HCT116 (cell line): ENCODE results near the gene COL28A1. TPM values are rescaled to one million over a fixed set of nuclear protein-coding genes. Genes with fewer than 3 reads are reported as not detected.

Experiments
- ATAC-seq: fragments of 200-7000 bp; cut with Tn5 transposase; 2 replicates; pipeline ENCODE4 v1.9.1; 2020; ENCODE audit warnings: mild to moderate bottlenecking, moderate library complexity
- BruUV-seq: library from RNA; stranded (reverse); fragments of 400-500 nt; replicated peaks from 2 replicates; lab custom pipeline; 2021; lab: Mats Ljungman, UMichigan
- CTCF ChIA-PET: fragments of 300-600 bp; sonication (Branson Sonifier 250); formaldehyde crosslinking; loops from one replicate; lab custom pipeline; 2021; ENCODE audit warnings: antibody characterized with exemption; lab: Charles Lee
- POLR2A ChIA-PET: fragments of 300-600, 350-600 bp; sonication (Branson Sonifier 250); formaldehyde crosslinking; loops from one replicate; lab custom pipeline; 2021; ENCODE audit warnings: antibody characterized with exemption; lab: Charles Lee
- RAD21 ChIA-PET, 2 experiments: fragments of 300-600 bp; sonication (Branson Sonifier 250); formaldehyde crosslinking; loops; one replicate each; lab custom pipeline; 2023; ENCODE audit warnings: low total read pairs in 2 of 2; ENCODE audit not compliant: uncharacterized antibody in 2 of 2, unreplicated experiment in 2 of 2, low non-redundant PET in 1 of 2; lab: Charles Lee
- DNase-seq: peaks from one replicate; pipeline ENCODE4 v3.0.0-alpha.2; 2010; ENCODE audit warnings: low read depth, low spot score
- H2AFZ ChIP-seq: fragments of 200-600 bp; shearing (Covaris generic), sonication (generic); 2 replicates; pipeline ENCODE4 v1.6.1; 2017; ENCODE audit warnings: low read depth, mixed run types, mixed read lengths, antibody characterized with exemption, low read length; ENCODE audit not compliant: poor library complexity, severe bottlenecking
- H3K27ac ChIP-seq: 2 replicates; pipeline ENCODE4 v1.5.1; 2012; ENCODE audit warnings: low read depth, low read length
- H3K27me3 ChIP-seq: fragments of 200-600 bp; sonication (generic); 2 replicates; pipeline ENCODE4 v1.6.1; 2016; ENCODE audit warnings: mixed run types, low read length, mixed read lengths; ENCODE audit not compliant: insufficient read depth
- H3K36me3 ChIP-seq, 2 experiments: fragments of 200-500 bp in 1 of 2; fragments of 200-600 bp in 1 of 2; sonication (Bioruptor generic) in 1 of 2; sonication (generic) in 1 of 2; 2 replicates each; pipeline versions ENCODE4 v1.5.1 to v1.6.1; 2014 to 2016; ENCODE audit warnings: low read length in 2 of 2, inconsistent platforms in 1 of 2, mixed read lengths in 1 of 2, mixed run types in 1 of 2; ENCODE audit not compliant: insufficient read depth in 2 of 2, control insufficient read depth in 1 of 2
- H3K4me1 ChIP-seq, 2 experiments: fragments of 200-600 bp in 1 of 2; sonication (generic) in 1 of 2; 2 replicates each; pipeline versions ENCODE4 v1.5.1 to v1.6.1; 2012 to 2017; ENCODE audit warnings: low read length in 2 of 2, inconsistent platforms in 1 of 2, mild to moderate bottlenecking in 1 of 2, mixed read lengths in 1 of 2, mixed run types in 1 of 2, moderate library complexity in 1 of 2; ENCODE audit not compliant: insufficient read depth in 2 of 2, control insufficient read depth in 1 of 2
- H3K4me2 ChIP-seq: fragments of 200-600 bp; sonication (generic); 2 replicates; pipeline ENCODE4 v1.6.1; 2017; ENCODE audit warnings: mixed run types, low read length, mixed read lengths
- H3K4me3 ChIP-seq, 2 experiments: fragments of 200-600 bp in 1 of 2; sonication (generic) in 1 of 2; replicated peaks in 1 of 2; 2 replicates each; pipeline ENCODE4 v1.5.1; 2011 to 2016; ENCODE audit warnings: low read length in 2 of 2, control low read depth in 1 of 2, low read depth in 1 of 2, mild to moderate bottlenecking in 1 of 2, mixed read lengths in 1 of 2, mixed run types in 1 of 2
- H3K79me2 ChIP-seq: fragments of 200-600 bp; sonication (generic); 2 replicates; pipeline ENCODE4 v1.6.1; 2017; ENCODE audit warnings: mild to moderate bottlenecking, mixed run types, low read length, moderate library complexity, mixed read lengths; ENCODE audit not compliant: insufficient read depth
- H3K9ac ChIP-seq: fragments of 200-600 bp; sonication (generic); 2 replicates; pipeline ENCODE4 v1.6.1; 2016; ENCODE audit warnings: low read length, mixed read lengths
- H3K9me2 ChIP-seq: fragments of 200-600 bp; sonication (generic), shearing (Covaris generic); 2 replicates; pipeline ENCODE4 v1.6.1; 2017; ENCODE audit warnings: mixed run types, mild to moderate bottlenecking, moderate library complexity; ENCODE audit not compliant: insufficient read depth
- H3K9me3 ChIP-seq, 2 experiments: fragments of 200-500 bp in 1 of 2; fragments of 200-600 bp in 1 of 2; sonication (Bioruptor generic) in 1 of 2; sonication (generic) in 1 of 2; 2 replicates each; pipeline ENCODE4 v1.6.1; 2014 to 2017; ENCODE audit warnings: low read length in 2 of 2, mixed read lengths in 2 of 2, inconsistent platforms in 1 of 2, low read depth in 1 of 2, mild to moderate bottlenecking in 1 of 2, mixed run types in 1 of 2, moderate library complexity in 1 of 2; ENCODE audit not compliant: control insufficient read depth in 1 of 2, insufficient read depth in 1 of 2
- H4K20me1 ChIP-seq: fragments of 200-600 bp; sonication (generic), shearing (Covaris generic); 2 replicates; pipeline ENCODE4 v1.6.1; 2017; ENCODE audit warnings: mixed run types, mild to moderate bottlenecking, moderate library complexity; ENCODE audit not compliant: insufficient read depth
- ELF1 ChIP-seq: IDR thresholded peaks from 2 replicates; pipeline ENCODE4 v1.6.1; 2012; ENCODE audit warnings: low read depth, borderline replicate concordance
- EZH2phosphoT487 ChIP-seq: fragments of 200-600 bp; IDR thresholded peaks from 2 replicates; pipeline ENCODE4 v1.6.1; 2018; ENCODE audit warnings: antibody characterized with exemption, borderline replicate concordance
- JUND ChIP-seq: IDR thresholded peaks from 2 replicates; pipeline ENCODE4 v1.6.1; 2012
- POLR2A ChIP-seq: IDR thresholded peaks from 2 replicates; pipeline ENCODE4 v1.7.0; 2011; ENCODE audit warnings: borderline replicate concordance; ENCODE audit not compliant: insufficient read depth, insufficient read length; ENCODE audit errors: extremely low read depth
- POLR2AphosphoS5 ChIP-seq: IDR thresholded peaks from 2 replicates; pipeline ENCODE4 v1.6.1; 2011; ENCODE audit warnings: mild to moderate bottlenecking, low read depth, low read length, moderate library complexity
- SIN3A ChIP-seq: IDR thresholded peaks from 2 replicates; pipeline ENCODE4 v1.6.1; 2012; ENCODE audit warnings: low read depth
- SP1 ChIP-seq: IDR thresholded peaks from 2 replicates; pipeline ENCODE4 v1.6.1; 2012; ENCODE audit warnings: low read depth
- SRF ChIP-seq: IDR thresholded peaks from 2 replicates; pipeline ENCODE4 v1.6.1; 2012; ENCODE audit warnings: low read depth
- TCF7L2 ChIP-seq: IDR thresholded peaks from 2 replicates; pipeline ENCODE4 v1.7.0; 2011; ENCODE audit warnings: borderline replicate concordance, inconsistent platforms; ENCODE audit not compliant: insufficient read depth, insufficient read length; ENCODE audit errors: extremely low read depth
- intact Hi-C: fragments of 100-400 bp; cut with micrococcal nuclease; formaldehyde crosslinking; loops from 2 replicates; pipeline ENCODE4 v1.10.0; 2022
- total RNA-seq: library from RNA; stranded (reverse); gene quantifications from one replicate; pipeline ENCODE4 v1.2.1, GENCODE V29; 2021; ENCODE audit not compliant: unreplicated experiment
- TF ChIP-seq, protein P1 (sequence below): IDR thresholded peaks from 2 replicates; pipeline ENCODE4 v1.6.1; 2011; ENCODE audit warnings: mild to moderate bottlenecking, low read length, moderate library complexity; ENCODE audit not compliant: insufficient replicate concordance; ENCODE audit errors: extremely low read depth
- TF ChIP-seq, protein P2 (sequence below): IDR thresholded peaks from 2 replicates; pipeline ENCODE4 v1.6.1; 2012

Gene COL28A1
- total RNA-seq, 1 experiment from 2014 or later = 0.12 TPM

DNA sequence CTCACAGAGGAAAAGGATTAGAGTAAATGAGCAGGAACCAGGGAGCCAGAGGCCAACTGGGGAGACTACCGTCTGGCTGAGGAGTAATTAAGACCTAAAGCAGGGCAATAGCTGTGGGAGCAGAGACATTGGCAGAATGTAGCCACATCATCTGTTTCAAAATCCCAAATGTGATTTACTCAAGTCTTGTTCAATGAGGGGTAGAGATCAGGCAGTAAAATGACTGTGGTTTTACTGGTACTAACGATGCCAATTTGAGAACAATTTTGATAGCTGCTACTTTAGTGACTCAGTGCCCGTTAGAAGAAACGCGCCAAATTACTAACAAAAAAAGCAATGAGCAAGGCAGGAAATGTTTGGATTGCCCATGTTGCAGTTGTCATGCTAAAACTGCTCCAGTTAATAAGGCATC lies 18.4 kb upstream of the COL28A1 start (continued):
- TF ChIP-seq, protein P1, sequence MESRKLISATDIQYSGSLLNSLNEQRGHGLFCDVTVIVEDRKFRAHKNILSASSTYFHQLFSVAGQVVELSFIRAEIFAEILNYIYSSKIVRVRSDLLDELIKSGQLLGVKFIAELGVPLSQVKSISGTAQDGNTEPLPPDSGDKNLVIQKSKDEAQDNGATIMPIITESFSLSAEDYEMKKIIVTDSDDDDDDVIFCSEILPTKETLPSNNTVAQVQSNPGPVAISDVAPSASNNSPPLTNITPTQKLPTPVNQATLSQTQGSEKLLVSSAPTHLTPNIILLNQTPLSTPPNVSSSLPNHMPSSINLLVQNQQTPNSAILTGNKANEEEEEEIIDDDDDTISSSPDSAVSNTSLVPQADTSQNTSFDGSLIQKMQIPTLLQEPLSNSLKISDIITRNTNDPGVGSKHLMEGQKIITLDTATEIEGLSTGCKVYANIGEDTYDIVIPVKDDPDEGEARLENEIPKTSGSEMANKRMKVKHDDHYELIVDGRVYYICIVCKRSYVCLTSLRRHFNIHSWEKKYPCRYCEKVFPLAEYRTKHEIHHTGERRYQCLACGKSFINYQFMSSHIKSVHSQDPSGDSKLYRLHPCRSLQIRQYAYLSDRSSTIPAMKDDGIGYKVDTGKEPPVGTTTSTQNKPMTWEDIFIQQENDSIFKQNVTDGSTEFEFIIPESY = no peak
- TF ChIP-seq POLR2A (no peak), JUND (no peak), SP1 (no peak), POLR2AphosphoS5 (no peak), SIN3A (no peak), ELF1 (no peak), EZH2phosphoT487 (no peak), TCF7L2 (no peak)
- TF ChIP-seq, protein P2, sequence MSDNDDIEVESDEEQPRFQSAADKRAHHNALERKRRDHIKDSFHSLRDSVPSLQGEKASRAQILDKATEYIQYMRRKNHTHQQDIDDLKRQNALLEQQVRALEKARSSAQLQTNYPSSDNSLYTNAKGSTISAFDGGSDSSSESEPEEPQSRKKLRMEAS = no peak

DNA sequence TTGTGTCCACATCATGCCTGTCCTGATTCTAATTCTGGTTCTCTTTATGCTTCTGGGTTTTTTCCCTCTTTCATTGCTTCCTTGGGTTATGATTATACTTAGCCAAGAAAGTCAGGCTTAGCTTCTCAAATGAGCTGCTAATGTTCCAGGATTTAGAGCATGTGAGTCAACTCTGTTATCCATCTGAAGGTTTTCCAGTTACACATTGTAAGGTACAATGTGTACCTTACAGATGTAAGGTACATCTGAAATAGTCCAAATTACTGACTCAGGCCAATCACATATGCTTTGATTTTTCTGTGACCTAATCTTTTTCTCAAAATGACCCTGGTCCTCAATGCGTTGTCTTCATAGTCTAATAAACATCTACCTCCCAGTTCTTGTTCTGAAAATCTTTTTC lies 17.7 kb upstream of the COL28A1 start:
- ATAC-seq = no peak

More for the DNA sequence above, 17.7 kb upstream of the COL28A1 start:
- H3K4me1 ChIP-seq = no peaks in the 10 kb centered on the region
- H3K4me2 ChIP-seq = no peak overlapping the region
- H2AFZ ChIP-seq = no peak overlapping the region
- no peaks in the 10 kb centered on the region for H3K9me2 ChIP-seq
- intact Hi-C loops = no loop called here
- no peaks in the 10 kb centered on the region for H3K36me3 ChIP-seq
- no peak overlapping the region for H3K27ac ChIP-seq
- no peaks in the 10 kb centered on the region for H4K20me1 ChIP-seq
- no peaks in the 10 kb centered on the region for H3K79me2 ChIP-seq
- no peak for DNase-seq
- H3K4me3 ChIP-seq = no peak overlapping the region
- CTCF ChIA-PET = no interaction called here
- no peak for TF ChIP-seq SRF
- TF ChIP-seq, all 23 proteins: peak for 0
- ChIA-PET POLR2A (no interaction called here), RAD21 (no interaction called here)
- Histone ChIP-seq H3K27me3 (no peaks in the 10 kb centered on the region), H3K9ac (no peak overlapping the region), H3K9me3 (no peaks in the 10 kb centered on the region)
- no TSS peak for BruUV-seq
